Nephron (organoid): Measurements from ENCODE around the gene NCOA7.
"Not testable (repeated sequence)": the region's sequence is repeated elsewhere in the genome, so short reads cannot be mapped to it uniquely, and the experiment has no call there.

Experiments used
- H3K27ac Mint-ChIP-seq, 3 experiments: 2 replicates each; pipeline ENCODE4 v1.8.0; 2020; ENCODE audit warnings: mixed read lengths in 3 of 3, mild to moderate bottlenecking in 2 of 3, moderate library complexity in 1 of 3
- H3K27me3 Mint-ChIP-seq: 2 replicates; pipeline ENCODE4 v1.8.0; 2021; ENCODE audit warnings: low read depth, mild to moderate bottlenecking, moderate library complexity, mixed read lengths
- H3K36me3 Mint-ChIP-seq: 2 replicates; pipeline ENCODE4 v1.8.0; 2020; ENCODE audit warnings: low read depth, mixed read lengths
- H3K4me1 Mint-ChIP-seq: 2 replicates; pipeline ENCODE4 v1.8.0; 2020; ENCODE audit warnings: mixed read lengths
- H3K4me3 Mint-ChIP-seq, 3 experiments: 2 replicates each; pipeline ENCODE4 v1.8.0; 2020; ENCODE audit warnings: mild to moderate bottlenecking in 3 of 3, mixed read lengths in 3 of 3, moderate library complexity in 2 of 3
- H3K9me3 Mint-ChIP-seq: 2 replicates; pipeline ENCODE4 v1.8.0; 2020; ENCODE audit warnings: mixed read lengths
- TF ChIP-seq, protein P1 (sequence below), 3 experiments: fragments of 200-600 bp; sonication (generic); IDR thresholded peaks; one replicate each; pipeline ENCODE4 v1.5.0; 2021; ENCODE audit warnings: antibody characterized with exemption in 3 of 3; ENCODE audit not compliant: unreplicated experiment in 3 of 3

Gene NCOA7

DNA sequence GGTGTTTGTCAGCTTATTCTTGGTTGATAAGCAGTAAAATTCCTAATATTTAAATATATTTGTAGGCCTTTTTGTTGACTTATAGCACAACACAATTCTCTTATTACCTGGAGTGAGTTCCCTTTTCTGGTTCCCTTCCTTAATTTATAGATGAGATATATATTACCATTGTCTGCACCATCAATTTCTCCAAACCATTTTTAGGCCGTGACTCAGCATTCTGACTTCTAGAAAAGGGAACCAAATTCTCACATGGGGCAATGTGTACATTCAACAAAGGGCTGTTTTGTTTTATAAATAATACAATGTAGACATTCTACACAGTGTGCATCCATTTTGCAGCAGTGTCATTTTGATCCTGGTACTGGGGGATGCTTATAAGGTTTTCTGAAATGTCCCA lies 52.8 kb downstream of the NCOA7 start:
- no peaks in the 10 kb centered on the region for H3K27me3 Mint-ChIP-seq
- H3K4me3 Mint-ChIP-seq, result no peak overlapping the region
- H3K27ac Mint-ChIP-seq, result no peak overlapping the region
- TF ChIP-seq, protein P1, sequence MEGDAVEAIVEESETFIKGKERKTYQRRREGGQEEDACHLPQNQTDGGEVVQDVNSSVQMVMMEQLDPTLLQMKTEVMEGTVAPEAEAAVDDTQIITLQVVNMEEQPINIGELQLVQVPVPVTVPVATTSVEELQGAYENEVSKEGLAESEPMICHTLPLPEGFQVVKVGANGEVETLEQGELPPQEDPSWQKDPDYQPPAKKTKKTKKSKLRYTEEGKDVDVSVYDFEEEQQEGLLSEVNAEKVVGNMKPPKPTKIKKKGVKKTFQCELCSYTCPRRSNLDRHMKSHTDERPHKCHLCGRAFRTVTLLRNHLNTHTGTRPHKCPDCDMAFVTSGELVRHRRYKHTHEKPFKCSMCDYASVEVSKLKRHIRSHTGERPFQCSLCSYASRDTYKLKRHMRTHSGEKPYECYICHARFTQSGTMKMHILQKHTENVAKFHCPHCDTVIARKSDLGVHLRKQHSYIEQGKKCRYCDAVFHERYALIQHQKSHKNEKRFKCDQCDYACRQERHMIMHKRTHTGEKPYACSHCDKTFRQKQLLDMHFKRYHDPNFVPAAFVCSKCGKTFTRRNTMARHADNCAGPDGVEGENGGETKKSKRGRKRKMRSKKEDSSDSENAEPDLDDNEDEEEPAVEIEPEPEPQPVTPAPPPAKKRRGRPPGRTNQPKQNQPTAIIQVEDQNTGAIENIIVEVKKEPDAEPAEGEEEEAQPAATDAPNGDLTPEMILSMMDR (IDR thresholded peaks at IDR 0.05; ENCODE audit: unreplicated experiment in 3 of 3), result no peak
- no peaks in the 10 kb centered on the region for H3K4me1 Mint-ChIP-seq
- no peaks in the 10 kb centered on the region for H3K36me3 Mint-ChIP-seq
- H3K9me3 Mint-ChIP-seq, result peaks cover 2% of the 10 kb centered on the region

GRCh38 chr6:125844989-125845388 lies 54.2 kb downstream of the NCOA7 start:
- H3K36me3 Mint-ChIP-seq, result no peaks in the 10 kb centered on the region
- TF ChIP-seq, protein P1 (IDR thresholded peaks at IDR 0.05; ENCODE audit: unreplicated experiment in 3 of 3), result no peak
- H3K27me3 Mint-ChIP-seq, result no peaks in the 10 kb centered on the region
- no peak overlapping the region for H3K4me3 Mint-ChIP-seq
- peaks cover 2% of the 10 kb centered on the region for H3K9me3 Mint-ChIP-seq
- no peaks in the 10 kb centered on the region for H3K4me1 Mint-ChIP-seq
- H3K27ac Mint-ChIP-seq, result no peak overlapping the region

- H3K27ac Mint-ChIP-seq, result no peak overlapping the region
- no peaks in the 10 kb centered on the region for H3K36me3 Mint-ChIP-seq
- peaks cover 2% of the 10 kb centered on the region for H3K9me3 Mint-ChIP-seq
- H3K4me1 Mint-ChIP-seq, result no peaks in the 10 kb centered on the region
- no peaks in the 10 kb centered on the region for H3K27me3 Mint-ChIP-seq
- H3K4me3 Mint-ChIP-seq, result no peak overlapping the region
- TF ChIP-seq, protein P1 (IDR thresholded peaks at IDR 0.05; ENCODE audit: unreplicated experiment in 3 of 3), result no peak
Measured at GRCh38 chr6:125846292-125847024, 55.7 kb downstream of the NCOA7 start.

DNA sequence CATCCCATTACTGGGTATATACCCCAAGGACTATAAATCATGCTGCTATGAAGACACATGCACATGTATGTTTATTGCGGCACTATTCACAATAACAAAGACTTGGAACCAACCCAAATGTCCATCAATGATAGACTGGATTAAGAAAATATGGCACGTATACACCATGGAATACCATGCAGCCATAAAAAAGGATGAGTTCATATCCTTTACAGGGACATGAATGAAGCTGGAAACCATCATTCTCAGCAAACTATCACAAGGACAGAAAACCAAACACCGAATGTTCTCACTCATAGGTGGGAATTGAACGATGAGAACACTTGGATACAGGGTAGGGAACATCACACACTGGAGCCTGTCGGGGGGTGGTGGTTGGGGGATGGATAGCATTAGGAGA lies 57.5 kb downstream of the NCOA7 start:
- peaks cover 13% of the 10 kb centered on the region for H3K36me3 Mint-ChIP-seq
- not testable (repeated sequence) for H3K4me3 Mint-ChIP-seq, H3K27ac Mint-ChIP-seq, H3K27me3 Mint-ChIP-seq, H3K4me1 Mint-ChIP-seq
- peaks cover 15% of the 10 kb centered on the region for H3K9me3 Mint-ChIP-seq

DNA sequence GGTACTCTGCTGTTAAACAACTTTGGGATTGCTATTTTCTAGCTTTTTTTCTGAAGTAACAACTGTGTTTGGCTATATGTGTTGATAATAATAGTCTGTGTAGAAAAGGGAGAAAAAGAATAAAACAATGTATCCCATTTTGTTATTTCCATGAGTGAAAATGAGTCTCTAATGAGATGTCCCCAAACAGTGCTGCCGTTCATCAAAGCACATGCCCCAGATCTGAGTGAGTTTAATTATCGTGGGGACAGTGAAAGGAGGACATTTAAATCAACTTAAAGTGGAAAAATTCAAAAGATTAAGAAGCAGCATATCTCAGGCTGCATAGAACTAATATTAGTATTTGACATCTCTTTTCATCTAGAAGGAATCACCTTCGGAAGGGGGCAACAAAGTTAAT lies 59.6 kb downstream of the NCOA7 start:
- TF ChIP-seq, protein P1 (IDR thresholded peaks at IDR 0.05; ENCODE audit: unreplicated experiment in 3 of 3), result no peak
- Mint-ChIP-seq H3K4me3 (no peak overlapping the region), H3K4me1 (no peaks in the 10 kb centered on the region), H3K36me3 (peaks cover 15% of the 10 kb centered on the region), H3K27ac (no peak overlapping the region), H3K27me3 (no peaks in the 10 kb centered on the region), H3K9me3 (peaks cover 17% of the 10 kb centered on the region)

GRCh38 chr6:125852587-125852986 lies 61.8 kb downstream of the NCOA7 start:
- Mint-ChIP-seq H3K4me1 (no peaks in the 10 kb centered on the region), H3K36me3 (peaks cover 15% of the 10 kb centered on the region), H3K4me3 (no peak overlapping the region), H3K9me3 (peaks cover 17% of the 10 kb centered on the region), H3K27ac (no peak overlapping the region), H3K27me3 (no peaks in the 10 kb centered on the region)
- TF ChIP-seq, protein P1 (IDR thresholded peaks at IDR 0.05; ENCODE audit: unreplicated experiment in 3 of 3), result no peak
